ENCODE measurements around the gene PALLD.
"Not testable (repeated sequence)": the region's sequence is repeated elsewhere in the genome, so short reads cannot be mapped to it uniquely, and the experiment has no call there.

The PALLD gene

DNA sequence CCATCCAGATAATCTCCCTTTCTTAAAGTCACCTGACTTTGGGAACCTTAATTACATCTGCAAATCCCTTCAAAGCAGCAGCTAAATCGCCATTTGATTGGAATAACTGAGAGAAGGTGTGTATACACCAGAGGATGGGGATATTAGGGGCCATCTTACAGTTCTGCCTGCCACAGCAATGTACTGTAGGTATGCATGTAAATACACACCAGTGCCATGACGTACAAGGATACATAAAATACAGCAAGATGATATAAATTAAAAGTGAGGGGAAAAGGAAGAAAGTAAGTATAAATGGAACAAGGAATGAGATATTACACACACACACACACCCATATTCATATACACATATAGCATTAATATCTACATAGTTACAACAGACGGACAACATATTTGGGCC lies 432.0 kb downstream of the PALLD start:
- DNase-seq: no peak

DNA sequence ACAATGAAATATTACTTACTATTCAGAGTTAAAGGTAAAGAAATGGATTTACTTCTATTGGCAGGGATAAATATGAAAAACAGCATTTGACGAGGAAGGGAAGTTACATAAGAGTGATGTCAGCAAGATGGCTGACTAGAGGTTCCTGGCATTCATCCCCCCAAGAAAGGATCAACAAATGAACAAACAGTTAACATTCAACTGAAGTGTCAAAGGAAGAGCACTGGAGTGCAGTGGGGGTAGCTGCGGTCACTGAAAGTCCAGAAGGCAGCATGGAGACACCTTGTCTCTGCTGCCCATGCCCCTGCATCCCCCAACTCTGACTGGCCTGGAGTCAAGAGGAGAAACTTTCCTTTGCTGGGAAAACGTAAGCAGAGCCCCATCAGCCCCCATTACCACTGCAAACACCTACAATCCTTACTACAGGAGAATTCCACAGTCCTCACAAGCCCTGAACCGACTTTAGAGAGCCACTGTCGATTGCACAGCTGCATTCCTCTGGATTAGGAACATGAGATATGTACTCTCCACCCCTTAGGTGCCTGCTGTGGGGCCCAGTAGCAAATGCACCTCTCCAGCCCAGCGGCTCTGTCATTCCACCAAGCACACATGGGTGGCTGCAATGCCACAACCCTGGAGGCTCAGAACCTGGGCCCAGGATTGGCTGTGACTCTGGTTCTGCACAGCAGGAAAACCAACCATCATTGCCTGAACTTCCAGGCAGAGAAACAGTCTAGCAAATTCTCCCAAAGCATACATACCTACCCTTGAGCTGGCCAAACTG lies 433.8 kb downstream of the PALLD start:
- no peak for DNase-seq

DNA sequence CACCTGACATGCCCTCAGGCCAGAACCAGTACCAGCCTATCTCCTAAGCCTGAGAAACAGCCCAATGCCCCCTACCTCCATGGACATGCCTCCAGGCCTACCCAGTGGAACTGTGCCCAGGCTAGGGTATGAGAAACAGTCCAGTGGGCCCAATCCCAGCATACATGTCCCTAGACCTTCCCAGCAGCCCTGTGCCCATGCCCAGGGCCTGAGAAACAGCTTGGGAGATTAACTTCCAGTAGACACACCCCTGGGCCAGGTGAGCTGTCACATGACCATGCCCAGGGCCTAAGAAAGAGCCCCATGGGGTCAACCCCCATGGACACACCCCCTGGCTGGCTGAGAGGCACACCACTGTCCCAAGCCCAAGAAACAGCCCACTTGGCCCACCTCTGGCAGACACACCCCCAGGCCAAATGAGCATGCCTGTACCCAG lies 434.4 kb downstream of the PALLD start:
- DNase-seq: no peak

DNA sequence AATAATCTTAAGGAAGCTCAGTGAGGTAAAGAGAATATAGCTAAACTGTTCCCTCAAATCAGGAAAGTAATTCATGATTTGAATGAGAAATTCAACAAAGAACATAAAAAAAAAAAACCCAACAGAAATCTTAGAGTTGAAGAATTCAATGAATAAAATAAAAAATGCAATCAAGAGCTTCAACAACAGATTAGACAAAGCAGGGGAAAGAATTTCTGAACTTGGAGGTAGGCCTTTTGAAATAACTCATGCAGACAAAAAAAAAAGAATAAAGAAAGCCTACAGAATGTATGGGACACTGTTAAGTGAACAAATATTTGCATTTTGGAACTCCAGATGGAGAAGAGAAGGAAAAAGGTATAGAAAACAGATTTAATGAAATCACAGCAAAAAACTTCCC lies 435.3 kb downstream of the PALLD start:
- no peak for DNase-seq

DNA sequence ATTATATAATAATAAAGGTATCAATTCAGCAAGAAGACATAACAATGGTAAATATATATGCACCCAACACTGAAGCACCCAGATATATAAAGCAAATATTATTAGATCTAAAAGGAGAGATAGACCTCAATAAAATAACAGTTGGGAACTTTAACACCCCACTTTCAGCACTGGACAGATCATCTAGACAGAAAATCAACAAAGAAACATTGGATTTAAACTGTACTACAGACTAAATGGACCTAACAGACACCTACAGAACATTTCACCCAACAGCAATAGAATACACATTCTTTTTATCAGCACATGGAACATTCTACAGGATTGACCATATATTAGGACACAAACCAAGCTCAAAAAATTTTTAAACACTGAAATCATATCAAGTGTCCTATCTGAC lies 436.6 kb downstream of the PALLD start:
- no peak for DNase-seq

DNA sequence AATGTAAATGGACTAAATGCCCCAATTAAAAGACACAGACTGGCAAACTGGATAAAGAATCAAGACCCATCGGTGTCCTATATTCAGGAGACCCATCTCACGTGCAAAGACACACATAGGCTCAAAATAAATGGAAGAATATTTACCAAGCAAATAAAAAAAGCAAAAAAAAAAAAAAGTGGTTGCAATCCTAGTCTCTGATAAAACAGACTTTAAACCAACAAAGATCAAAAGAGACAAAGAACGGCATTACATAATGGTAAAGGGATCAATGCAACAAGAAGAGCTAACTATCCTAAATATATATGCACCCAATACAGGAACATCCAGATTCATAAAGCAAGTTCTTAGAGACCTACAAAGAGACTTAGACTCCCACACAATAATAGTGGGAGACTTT lies 440.6 kb downstream of the PALLD start:
- not testable (repeated sequence) for DNase-seq

DNA sequence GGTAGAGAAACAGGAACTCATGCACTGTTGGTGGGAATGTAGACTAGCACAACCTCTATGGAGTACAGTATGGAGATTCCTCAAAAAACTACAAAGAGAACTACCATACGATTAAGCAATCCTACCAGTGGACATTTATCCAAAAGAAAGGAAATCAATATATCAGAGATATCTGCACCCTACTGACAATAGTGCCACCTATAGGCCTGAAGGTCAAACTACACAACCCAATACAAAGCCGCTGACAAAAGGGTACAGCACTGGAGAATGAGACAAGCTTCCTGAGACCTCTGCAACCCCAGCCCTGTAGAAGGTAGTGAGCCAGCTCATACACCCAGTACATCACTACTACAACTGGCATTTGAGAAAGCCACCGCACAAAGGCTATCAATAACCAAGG lies 446.1 kb downstream of the PALLD start:
- no peak for DNase-seq

DNA sequence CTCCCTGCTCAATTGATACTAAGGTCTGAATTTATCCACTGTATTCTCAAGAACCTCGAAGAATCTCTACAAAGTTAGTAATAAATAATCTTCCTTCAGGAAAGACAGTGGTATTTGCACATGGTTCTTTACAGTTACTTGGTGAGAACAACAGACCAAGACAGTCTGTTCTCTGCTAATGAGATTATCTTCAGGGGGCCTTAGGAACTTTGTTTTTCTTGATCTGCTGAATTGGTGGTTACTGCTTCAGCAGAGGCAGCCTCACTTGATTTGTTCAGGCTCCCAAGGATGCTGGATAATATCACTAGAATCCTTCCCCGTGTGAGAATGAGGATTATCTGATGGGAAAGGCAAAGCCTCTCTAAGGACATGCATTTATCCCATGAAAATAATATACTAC lies 448.4 kb downstream of the PALLD start:
- no peak for DNase-seq

DNA sequence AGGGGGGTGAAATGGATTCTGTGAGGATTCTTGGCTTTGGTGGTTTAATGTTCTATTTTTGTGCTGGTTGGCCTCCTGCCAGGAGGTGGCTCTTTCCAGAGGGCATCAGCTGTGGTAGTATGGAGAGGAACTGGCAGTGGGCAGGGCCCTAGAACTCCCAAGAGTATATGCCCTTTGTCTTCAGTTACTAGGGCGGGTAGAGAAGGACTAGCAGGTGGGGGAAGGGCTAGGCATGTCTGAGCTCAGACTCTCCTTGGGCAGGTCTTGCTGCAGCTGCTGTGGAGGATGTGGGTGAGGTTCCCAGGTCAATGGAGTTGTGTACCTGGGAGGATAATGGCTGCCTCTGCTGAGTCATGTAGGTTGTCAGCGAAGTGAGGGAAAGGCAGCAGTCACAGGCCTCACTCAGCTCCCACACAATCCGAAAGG lies 456.0 kb downstream of the PALLD start:
- not testable (repeated sequence) for DNase-seq

DNA sequence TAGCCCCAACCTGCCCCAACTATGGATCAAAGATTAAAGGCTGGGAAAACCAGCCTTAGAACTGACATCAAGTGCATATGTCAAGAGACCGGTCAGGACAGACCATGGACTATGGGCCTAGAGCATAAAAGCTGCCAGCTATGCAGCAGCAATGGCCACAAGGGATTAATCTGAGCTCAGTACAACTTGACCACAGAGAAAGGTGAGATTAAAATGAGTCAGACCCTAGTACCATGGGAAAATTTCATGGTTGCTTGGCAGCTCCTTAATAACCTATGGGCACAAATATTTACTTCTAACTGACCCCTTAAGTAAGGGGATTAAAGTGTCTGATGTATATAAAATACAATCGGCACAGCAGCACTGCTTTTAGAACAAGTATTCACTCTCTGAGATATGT lies 458.8 kb downstream of the PALLD start:
- no peak for DNase-seq

DNA sequence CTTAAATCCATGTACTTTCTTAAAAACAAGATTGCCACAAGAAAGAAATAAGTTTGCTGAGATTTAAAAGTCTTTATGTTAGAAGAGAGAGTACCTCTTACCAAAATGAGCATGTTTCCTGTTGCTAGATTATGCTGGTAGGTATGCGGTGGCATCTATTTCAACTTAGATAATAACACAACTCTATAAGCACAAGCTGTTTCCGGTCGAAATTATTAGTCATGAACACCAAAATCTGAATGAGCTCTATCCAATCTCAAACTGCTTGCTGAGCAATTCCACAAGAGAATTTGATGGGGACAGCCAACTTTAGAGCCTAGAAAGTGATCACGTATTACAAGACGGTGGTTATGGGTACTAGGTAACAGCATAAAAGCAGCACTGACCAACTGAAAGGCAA lies 463.9 kb downstream of the PALLD start:
- DNase-seq: no peak

DNA sequence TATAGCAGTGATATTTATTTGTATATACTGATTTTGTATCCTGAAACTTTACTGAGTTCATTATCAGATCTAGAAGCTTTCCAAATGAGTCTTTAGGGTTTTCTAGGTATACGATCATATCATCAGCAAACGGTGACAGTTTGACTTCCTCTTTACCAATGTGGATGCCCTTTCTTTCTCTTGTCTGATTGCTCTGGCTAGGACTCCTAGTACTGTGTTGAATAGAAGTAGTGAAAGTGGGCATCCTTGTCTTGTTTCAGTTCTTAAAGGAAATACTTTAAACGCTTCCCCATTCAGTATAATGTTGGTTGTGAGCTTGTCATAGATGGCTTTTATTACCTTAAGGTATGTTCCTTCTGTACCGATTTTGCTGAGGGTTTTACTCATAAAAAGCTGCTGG lies 475.7 kb downstream of the PALLD start:
- no peak for DNase-seq
